Right lobe of liver (tissue), 4 donors: ENCODE measurements around the gene MICU2.

Experiments used
- CTCF ChIP-seq, 4 donors: fragments of 200-600 bp in 3 of 4; fragments of 450-650 bp in 1 of 4; IDR thresholded peaks; one replicate each; pipeline versions ENCODE4 v1.5.1 to v1.8.0; 2016 to 2022; ENCODE audit warnings: antibody characterized with exemption in 4 of 4, mild to moderate bottlenecking in 2 of 4
- POLR2A ChIP-seq: fragments of 450-650 bp; IDR thresholded peaks from one replicate; pipeline ENCODE4 v1.6.1; 2017; ENCODE audit warnings: antibody characterized with exemption, mild to moderate bottlenecking
- donor health status: DM: no; HTN: no; CAD: no.
- donor health status: DM: no; HTN: no; CAD: no.
- donor health status: DM: no; HTN: yes; CAD: no.

GRCh38 chr13:21568854-21569253 is 35.1 kb downstream of the MICU2 start:
- TF ChIP-seq CTCF (IDR thresholded peaks at IDR 0.05) (no peak), POLR2A (no peak)
